A673 (cell line): ENCODE data around the gene TMEM232. TPM values are rescaled to one million over a fixed set of nuclear protein-coding genes. Genes with fewer than 3 reads are reported as not detected.
A peak's percentile ranks its signal among the peaks of the same experiment; 100 is the strongest.

Experiments used
- BruUV-seq: library from RNA; stranded (reverse); fragments of 400-500 nt; replicated peaks from 2 replicates; lab custom pipeline; 2021; lab: Mats Ljungman, UMichigan
- CTCF ChIA-PET: fragments of 300-600 bp; sonication (Branson Sonifier 250); formaldehyde crosslinking; loops from one replicate; lab custom pipeline; 2022; ENCODE audit warnings: antibody characterized with exemption; lab: Charles Lee
- POLR2A ChIA-PET: fragments of 300-600 bp; sonication (Branson Sonifier 250); formaldehyde crosslinking; loops from one replicate; lab custom pipeline; 2022; ENCODE audit warnings: antibody characterized with exemption; ENCODE audit not compliant: low non-redundant PET; lab: Charles Lee
- DNase-seq: peaks from one replicate; pipeline ENCODE4 v3.0.0-alpha.2; 2015; ENCODE audit warnings: low spot score
- H3K27ac ChIP-seq: fragments of 200-600 bp; sonication (generic); 2 replicates; pipeline ENCODE4 v1.5.1; 2016; ENCODE audit warnings: mixed run types, low read depth, mild to moderate bottlenecking, mixed read lengths, antibody characterized with exemption, low read length; ENCODE audit not compliant: poor library complexity, severe bottlenecking
- H3K27me3 ChIP-seq: fragments of 200-600 bp; sonication (generic); replicated peaks from 2 replicates; pipeline ENCODE4 v1.6.1; 2017; ENCODE audit warnings: mixed run types, low read depth, mild to moderate bottlenecking, mixed read lengths, antibody characterized with exemption, low read length; ENCODE audit not compliant: insufficient read depth, poor library complexity
- H3K36me3 ChIP-seq: fragments of 200-600 bp; sonication (generic); 2 replicates; pipeline ENCODE4 v1.6.1; 2016; ENCODE audit warnings: mixed run types, mild to moderate bottlenecking, mixed read lengths, antibody characterized with exemption, low read length; ENCODE audit not compliant: insufficient read depth, poor library complexity, severe bottlenecking
- H3K4me1 ChIP-seq: fragments of 200-600 bp; sonication (generic); 2 replicates; pipeline ENCODE4 v1.6.1; 2017; ENCODE audit warnings: mixed run types, mild to moderate bottlenecking, mixed read lengths, antibody characterized with exemption, low read length; ENCODE audit not compliant: insufficient read depth, poor library complexity, severe bottlenecking
- H3K4me3 ChIP-seq: fragments of 200-600 bp; sonication (generic); 2 replicates; pipeline ENCODE4 v1.5.1; 2016; ENCODE audit warnings: low read depth, mixed run types, mild to moderate bottlenecking, mixed read lengths, low read length; ENCODE audit not compliant: poor library complexity, severe bottlenecking
- H3K9me3 ChIP-seq: fragments of 200-600 bp; sonication (generic); 2 replicates; pipeline ENCODE4 v1.6.1; 2016; ENCODE audit warnings: mixed run types, low read depth, mild to moderate bottlenecking, mixed read lengths, antibody characterized with exemption, low read length; ENCODE audit not compliant: poor library complexity, severe bottlenecking
- CTCF ChIP-seq: fragments of 300-800, 200-600 bp; sonication (generic); conservative IDR thresholded peaks from 2 replicates; pipeline ENCODE4 v1.5.1; 2017; ENCODE audit warnings: low read depth, mild to moderate bottlenecking, antibody characterized with exemption, low read length, moderate library complexity, mixed read lengths
- EZH2 ChIP-seq: fragments of 200-600 bp; sonication (generic); IDR thresholded peaks from 2 replicates; pipeline ENCODE4 v1.6.1; 2017; ENCODE audit warnings: borderline replicate concordance, low read depth, mild to moderate bottlenecking, mixed read lengths, antibody characterized with exemption, low read length; ENCODE audit not compliant: poor library complexity, severe bottlenecking
- intact Hi-C: fragments of 100-400 bp; cut with micrococcal nuclease; formaldehyde crosslinking; loops from one replicate; pipeline ENCODE4 v1.10.0; 2022; ENCODE audit not compliant: unreplicated experiment
- total RNA-seq: library from RNA; stranded (reverse); gene quantifications from 2 replicates; pipeline ENCODE4 v1.2.3, GENCODE V29; 2021

The TMEM232 gene
- total RNA-seq, 1 experiment from 2014 or later, result 0.82 TPM

GRCh38 chr5:110383231-110383630 lies 343.2 kb downstream of the TMEM232 start:
- POLR2A ChIA-PET, result no interaction called here
- intact Hi-C loops, result no loop called here
- TF ChIP-seq EZH2, result no peak
- no peak for TF ChIP-seq CTCF

GRCh38 chr5:110377943-110378342 lies 348.5 kb downstream of the TMEM232 start:
- H3K27ac ChIP-seq, result peak overlapping the region; percentile 3
- H3K9me3 ChIP-seq, result no peaks in the 10 kb centered on the region
- no TSS peak for BruUV-seq
- CTCF ChIA-PET, result no interaction called here
- no peaks in the 10 kb centered on the region for H3K27me3 ChIP-seq
- POLR2A ChIA-PET, result interaction anchor here (0.9 kb wide), 1 partner anchor 9 kb away, joined by 3 read pairs; no protein-coding TSS in a partner anchor
- DNase-seq, result peak; percentile 42
- intact Hi-C loops, result no loop called here
- TF ChIP-seq EZH2, result no peak
- TF ChIP-seq CTCF, result no peak
- H3K36me3 ChIP-seq, result no peaks in the 10 kb centered on the region
- peaks cover 20% of the 10 kb centered on the region for H3K4me1 ChIP-seq
- H3K4me3 ChIP-seq, result no peak overlapping the region

More at GRCh38 chr5:110383231-110383630, 343.2 kb downstream of the TMEM232 start:
- H3K27ac ChIP-seq, result no peak overlapping the region
- CTCF ChIA-PET, result no interaction called here
- peaks cover under 1% of the 10 kb centered on the region for H3K4me1 ChIP-seq
- no peak overlapping the region for H3K4me3 ChIP-seq
- H3K27me3 ChIP-seq, result no peaks in the 10 kb centered on the region
- DNase-seq, result no peak
- no peaks in the 10 kb centered on the region for H3K36me3 ChIP-seq
- BruUV-seq, result no TSS peak
- H3K9me3 ChIP-seq, result no peaks in the 10 kb centered on the region

GRCh38 chr5:110377361-110377760 lies 349.1 kb downstream of the TMEM232 start:
- Histone ChIP-seq H3K4me1 (peaks cover 20% of the 10 kb centered on the region), H3K27ac (peak overlapping the region; percentile 3), H3K27me3 (no peaks in the 10 kb centered on the region), H3K9me3 (no peaks in the 10 kb centered on the region), H3K36me3 (no peaks in the 10 kb centered on the region), H3K4me3 (no peak overlapping the region)
- CTCF ChIA-PET, result no interaction called here
- TF ChIP-seq EZH2, result no peak
- TF ChIP-seq CTCF, result no peak
- BruUV-seq, result no TSS peak
- DNase-seq, result no peak
- POLR2A ChIA-PET, result no interaction called here
- intact Hi-C loops, result no loop called here
